Retinal pigment epithelial cell (primary cell): ENCODE results near the gene FAM222B.
A peak's percentile ranks its signal among the peaks of the same experiment; 100 is the strongest.

Experiments
- DNase-seq: peaks from one replicate; pipeline ENCODE4 v3.0.0-alpha.2; 2010; ENCODE audit warnings: low read depth
- H3K4me3 ChIP-seq: 2 replicates; pipeline ENCODE4 v1.5.1; 2011; ENCODE audit warnings: mild to moderate bottlenecking, low read length, control low read depth, moderate library complexity
- TF ChIP-seq, protein P1 (sequence below): conservative IDR thresholded peaks from 2 replicates; pipeline ENCODE4 v1.5.1; 2011; ENCODE audit warnings: low read depth, low read length, control low read depth, inconsistent platforms

Gene FAM222B

DNA sequence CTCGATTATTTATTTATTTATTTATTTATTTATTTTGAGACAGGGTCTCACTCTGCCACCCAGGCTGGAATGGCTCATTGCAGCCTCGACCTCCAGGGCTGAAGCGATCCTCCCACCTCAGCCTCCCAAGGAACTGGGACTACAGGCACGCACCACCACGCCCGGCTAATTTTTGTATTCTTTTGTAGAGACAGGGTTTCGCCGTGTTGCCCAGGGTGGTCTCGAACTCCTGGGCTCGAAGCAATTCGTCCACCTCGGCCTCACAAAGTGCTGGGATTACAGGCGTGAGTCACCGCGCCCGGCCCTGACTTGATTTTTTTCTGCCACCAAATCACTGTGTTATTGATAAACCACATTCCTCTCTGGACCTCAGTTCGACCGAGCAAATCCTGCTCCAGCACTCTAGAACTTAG is 123.6 kb downstream of the FAM222B start:
- DNase-seq, result no peak
- peak overlapping the region; percentile 79 for H3K4me3 ChIP-seq
- TF ChIP-seq, protein P1, sequence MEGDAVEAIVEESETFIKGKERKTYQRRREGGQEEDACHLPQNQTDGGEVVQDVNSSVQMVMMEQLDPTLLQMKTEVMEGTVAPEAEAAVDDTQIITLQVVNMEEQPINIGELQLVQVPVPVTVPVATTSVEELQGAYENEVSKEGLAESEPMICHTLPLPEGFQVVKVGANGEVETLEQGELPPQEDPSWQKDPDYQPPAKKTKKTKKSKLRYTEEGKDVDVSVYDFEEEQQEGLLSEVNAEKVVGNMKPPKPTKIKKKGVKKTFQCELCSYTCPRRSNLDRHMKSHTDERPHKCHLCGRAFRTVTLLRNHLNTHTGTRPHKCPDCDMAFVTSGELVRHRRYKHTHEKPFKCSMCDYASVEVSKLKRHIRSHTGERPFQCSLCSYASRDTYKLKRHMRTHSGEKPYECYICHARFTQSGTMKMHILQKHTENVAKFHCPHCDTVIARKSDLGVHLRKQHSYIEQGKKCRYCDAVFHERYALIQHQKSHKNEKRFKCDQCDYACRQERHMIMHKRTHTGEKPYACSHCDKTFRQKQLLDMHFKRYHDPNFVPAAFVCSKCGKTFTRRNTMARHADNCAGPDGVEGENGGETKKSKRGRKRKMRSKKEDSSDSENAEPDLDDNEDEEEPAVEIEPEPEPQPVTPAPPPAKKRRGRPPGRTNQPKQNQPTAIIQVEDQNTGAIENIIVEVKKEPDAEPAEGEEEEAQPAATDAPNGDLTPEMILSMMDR, result no peak

DNA sequence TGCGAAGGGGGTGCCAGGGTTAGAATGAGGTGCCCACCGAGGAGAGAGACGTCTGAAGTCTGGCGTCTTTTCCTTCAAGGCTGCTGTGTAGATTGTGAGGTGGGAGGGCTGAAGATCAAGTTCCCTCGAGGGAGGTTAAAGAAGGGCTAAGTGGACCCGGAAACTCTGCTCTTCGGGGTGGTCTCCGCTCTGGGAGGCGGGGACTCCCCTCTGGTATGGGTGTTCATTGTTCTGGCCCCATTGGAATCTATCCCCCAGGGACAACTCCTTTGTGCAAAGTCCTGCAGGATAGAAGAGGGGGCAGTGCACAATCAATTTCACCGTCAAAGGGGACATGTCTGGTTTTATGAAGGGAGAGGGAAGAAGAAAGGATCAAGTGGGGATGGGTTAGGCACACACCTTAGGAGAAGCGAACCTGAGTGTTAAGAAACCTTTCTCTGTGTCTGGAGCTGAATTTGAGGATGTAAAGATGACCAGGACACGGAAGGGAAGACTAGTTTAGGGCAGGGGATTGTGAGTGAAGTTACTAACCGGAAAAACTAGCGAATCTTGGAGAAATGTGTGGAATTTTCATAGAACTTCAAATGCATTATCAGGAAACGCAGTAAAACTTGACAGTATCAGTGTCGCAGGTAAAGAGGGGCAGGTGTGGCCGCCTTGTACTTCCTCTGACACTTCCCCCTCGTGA is 124.1 kb downstream of the FAM222B start:
- no peak for DNase-seq
- peak overlapping the region; percentile 81 for H3K4me3 ChIP-seq
- TF ChIP-seq, protein P1, result no peak

DNA sequence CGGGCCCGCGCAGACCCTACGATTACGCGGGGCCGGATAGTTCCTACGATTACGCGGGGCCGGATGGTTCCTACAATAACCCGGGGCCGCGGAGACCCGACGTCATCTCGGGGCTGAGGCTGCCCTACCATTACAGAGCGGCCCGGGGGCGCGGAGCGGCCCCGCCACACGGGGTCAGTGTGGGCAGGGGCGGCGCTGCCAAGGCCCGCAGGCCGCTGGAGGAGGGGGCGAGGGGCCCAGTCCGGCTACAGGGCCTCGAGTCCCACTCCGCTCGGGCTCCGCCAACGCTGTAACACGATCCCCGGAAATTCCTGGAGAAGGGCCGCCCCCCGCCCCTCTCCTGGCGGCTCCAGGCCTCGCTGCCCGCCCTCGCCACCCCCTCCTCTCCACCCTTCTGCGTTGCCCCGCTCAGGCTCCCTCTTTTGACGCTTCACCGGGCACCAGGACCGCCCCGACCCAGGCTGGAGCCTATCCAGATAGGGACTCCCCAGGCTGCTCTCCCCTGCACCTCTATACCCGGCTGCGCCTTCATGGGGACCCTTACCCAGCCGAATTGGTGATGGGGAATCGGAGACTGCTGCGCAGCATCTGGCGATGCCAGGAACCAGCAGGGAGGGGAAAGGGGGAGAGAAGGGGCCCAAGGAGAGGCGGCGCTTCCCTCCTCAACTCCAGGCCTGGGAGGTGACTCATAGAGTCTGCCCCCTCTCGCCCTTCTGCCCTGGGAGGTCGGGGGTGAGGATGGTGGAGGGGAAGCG is 124.8 kb downstream of the FAM222B start, which contains the start of gene RAB34:
RAB34 (minus strand) TSS at position 291 of the 755 bp plus-strand sequence. CDS start 602 bp downstream, outside the sequence.
- DNase-seq, result peak; percentile 68
- peak within 1 kb of the TSS; percentile 81 for H3K4me3 ChIP-seq
- TF ChIP-seq, protein P1, result peak; percentile 45

DNA sequence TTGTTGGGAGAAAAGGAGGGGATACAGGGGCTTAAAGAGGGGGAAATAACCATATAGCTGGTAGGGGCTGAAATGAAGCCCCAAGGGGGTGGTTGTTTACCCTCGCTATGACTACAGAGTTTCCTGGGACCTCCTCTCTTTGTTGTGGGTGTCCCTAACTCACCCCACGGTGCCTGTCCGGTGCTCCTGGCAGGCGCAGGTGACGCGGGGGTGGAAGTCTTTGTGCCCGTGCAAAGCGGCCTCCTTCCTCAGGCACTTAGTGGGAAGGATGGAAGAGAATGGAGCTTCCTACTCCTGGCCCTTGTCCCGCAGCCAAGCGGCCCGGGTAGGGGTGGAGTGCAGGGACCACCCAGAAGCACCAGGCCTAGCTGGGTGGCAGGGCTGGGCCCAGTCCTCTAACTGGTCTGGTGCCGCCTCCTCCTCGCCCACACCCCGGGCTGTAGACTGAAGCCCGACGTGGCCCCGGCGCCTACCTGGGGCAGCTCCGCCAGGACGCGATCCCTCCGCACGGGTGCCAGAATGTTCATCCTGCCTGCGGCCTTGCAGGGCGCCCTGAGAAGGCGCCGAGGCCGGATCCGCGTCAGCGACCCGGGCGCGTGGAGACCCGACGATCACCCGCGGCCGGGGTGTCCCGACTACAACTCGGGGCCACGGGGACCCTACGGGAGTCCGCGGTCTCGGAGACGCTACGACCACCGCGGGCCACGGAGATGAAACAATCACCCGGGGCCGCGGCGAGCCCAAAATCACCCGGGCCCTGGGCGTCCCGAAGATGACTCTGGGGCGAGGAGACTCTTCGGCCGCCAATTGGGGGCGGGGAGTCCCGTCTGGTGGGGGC is 125.6 kb downstream of the FAM222B start:
- H3K4me3 ChIP-seq, result peak overlapping the region; percentile 81
- DNase-seq, result peak; percentile 8
- TF ChIP-seq, protein P1, result no peak

DNA sequence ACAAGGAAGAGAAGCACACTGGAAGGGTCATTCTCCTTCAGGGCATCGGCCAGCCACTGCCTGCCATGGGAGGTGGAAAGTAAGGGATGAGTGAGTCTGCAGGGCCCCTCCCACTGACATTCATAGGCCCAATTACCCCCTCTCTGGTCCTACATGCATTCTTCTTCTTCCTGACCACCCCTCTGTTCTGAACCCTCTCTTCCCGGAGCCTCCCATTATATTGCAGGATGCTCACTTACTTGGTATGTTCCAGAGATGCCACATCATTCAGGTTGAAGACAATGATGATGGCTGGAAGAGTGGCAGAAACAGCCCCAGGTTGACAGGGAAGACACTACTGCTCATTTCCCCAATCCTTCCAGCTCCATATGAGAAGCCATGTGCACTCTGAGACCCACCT is 127.4 kb downstream of the FAM222B start:
- DNase-seq, result no peak
- TF ChIP-seq, protein P1, result no peak
- no peak overlapping the region for H3K4me3 ChIP-seq

DNA sequence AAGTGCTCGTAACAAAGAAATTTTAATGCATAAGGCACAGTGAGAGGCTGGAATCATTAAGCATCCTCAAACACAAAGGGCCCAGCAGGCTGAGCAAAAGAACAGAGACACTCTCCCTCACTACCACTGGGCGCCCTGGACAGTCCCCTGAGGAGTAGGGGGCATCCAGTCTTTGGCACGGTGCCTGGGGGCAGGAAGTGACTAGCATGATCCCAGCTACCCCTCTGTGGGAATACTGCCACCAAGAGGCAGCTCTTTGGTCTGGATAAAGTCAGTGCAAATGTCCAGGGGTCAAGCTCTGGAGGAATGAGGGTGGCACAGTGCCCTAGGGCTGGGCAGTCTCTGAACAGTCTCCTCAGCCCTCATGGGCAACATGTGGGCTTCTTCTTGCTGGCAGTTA is 128.3 kb downstream of the FAM222B start:
- no peak for DNase-seq
- H3K4me3 ChIP-seq, result no peak overlapping the region
- TF ChIP-seq, protein P1, result no peak
